Measurements from ENCODE around the gene C1orf159.

The C1orf159 gene

GRCh38 chr1:1136547-1137230 lies 20.8 kb upstream of the C1orf159 start:
- Histone ChIP-seq H3K9ac (ENCODE audit: low read length) (peak overlapping the region; percentile 64), H3K9me3 (ENCODE audit: control insufficient read depth, low read length) (no peaks in the 10 kb centered on the region), H3K4me3 (ENCODE audit: low read length) (peak overlapping the region; percentile 25), H3K27me3 (ENCODE audit: control insufficient read depth, insufficient read depth, low read length) (no peaks in the 10 kb centered on the region), H3K36me3 (ENCODE audit: control insufficient read depth, insufficient read depth, low read length) (no peaks in the 10 kb centered on the region), H3K4me1 (ENCODE audit: control insufficient read depth, insufficient read depth, low read length) (peaks cover 63% of the 10 kb centered on the region)

GRCh38 chr1:1135339-1136136 lies 19.6 kb upstream of the C1orf159 start:
- Histone ChIP-seq H3K27me3 (ENCODE audit: control insufficient read depth, insufficient read depth, low read length) (no peaks in the 10 kb centered on the region), H3K4me3 (ENCODE audit: low read length) (peak overlapping the region; percentile 25), H3K36me3 (ENCODE audit: control insufficient read depth, insufficient read depth, low read length) (no peaks in the 10 kb centered on the region), H3K9me3 (ENCODE audit: control insufficient read depth, low read length) (no peaks in the 10 kb centered on the region), H3K4me1 (ENCODE audit: control insufficient read depth, insufficient read depth, low read length) (peaks cover 65% of the 10 kb centered on the region), H3K9ac (ENCODE audit: low read length) (peak overlapping the region; percentile 64)

- H3K9me3 ChIP-seq (ENCODE audit: control insufficient read depth, low read length), result no peaks in the 10 kb centered on the region
- no peaks in the 10 kb centered on the region for H3K27me3 ChIP-seq (ENCODE audit: control insufficient read depth, insufficient read depth, low read length)
- H3K4me3 ChIP-seq (ENCODE audit: low read length), result no peak overlapping the region
- no peaks in the 10 kb centered on the region for H3K36me3 ChIP-seq (ENCODE audit: control insufficient read depth, insufficient read depth, low read length)
- peaks cover 65% of the 10 kb centered on the region for H3K4me1 ChIP-seq (ENCODE audit: control insufficient read depth, insufficient read depth, low read length)
- H3K9ac ChIP-seq (ENCODE audit: low read length), result no peak overlapping the region
These were observed 18.5 kb upstream of the C1orf159 start for GRCh38 chr1:1134300-1134970.

- Histone ChIP-seq H3K9me3 (ENCODE audit: control insufficient read depth, low read length) (no peaks in the 10 kb centered on the region), H3K36me3 (ENCODE audit: control insufficient read depth, insufficient read depth, low read length) (no peaks in the 10 kb centered on the region), H3K9ac (ENCODE audit: low read length) (peak overlapping the region; percentile 77), H3K27me3 (ENCODE audit: control insufficient read depth, insufficient read depth, low read length) (no peaks in the 10 kb centered on the region), H3K4me3 (ENCODE audit: low read length) (peak overlapping the region; percentile 7), H3K4me1 (ENCODE audit: control insufficient read depth, insufficient read depth, low read length) (peaks cover 61% of the 10 kb centered on the region)
These were observed 17.3 kb upstream of the C1orf159 start for GRCh38 chr1:1132956-1133750.

GRCh38 chr1:1132042-1132950 lies 16.4 kb upstream of the C1orf159 start:
- Histone ChIP-seq H3K4me1 (ENCODE audit: control insufficient read depth, insufficient read depth, low read length) (peaks cover 58% of the 10 kb centered on the region), H3K4me3 (ENCODE audit: low read length) (peak overlapping the region; percentile 7), H3K36me3 (ENCODE audit: control insufficient read depth, insufficient read depth, low read length) (no peaks in the 10 kb centered on the region), H3K9me3 (ENCODE audit: control insufficient read depth, low read length) (no peaks in the 10 kb centered on the region), H3K27me3 (ENCODE audit: control insufficient read depth, insufficient read depth, low read length) (no peaks in the 10 kb centered on the region), H3K9ac (ENCODE audit: low read length) (peak overlapping the region; percentile 77)

GRCh38 chr1:1130206-1131120 lies 14.6 kb upstream of the C1orf159 start:
- H3K4me1 ChIP-seq (ENCODE audit: control insufficient read depth, insufficient read depth, low read length), result peaks cover 62% of the 10 kb centered on the region
- H3K4me3 ChIP-seq (ENCODE audit: low read length), result no peak overlapping the region
- no peaks in the 10 kb centered on the region for H3K9me3 ChIP-seq (ENCODE audit: control insufficient read depth, low read length)
- no peaks in the 10 kb centered on the region for H3K27me3 ChIP-seq (ENCODE audit: control insufficient read depth, insufficient read depth, low read length)
- H3K36me3 ChIP-seq (ENCODE audit: control insufficient read depth, insufficient read depth, low read length), result no peaks in the 10 kb centered on the region
- H3K9ac ChIP-seq (ENCODE audit: low read length), result peak overlapping the region; percentile 92

- Histone ChIP-seq H3K4me3 (ENCODE audit: low read length) (peak overlapping the region; percentile 63), H3K4me1 (ENCODE audit: control insufficient read depth, insufficient read depth, low read length) (peaks cover 62% of the 10 kb centered on the region), H3K9ac (ENCODE audit: low read length) (peak overlapping the region; percentile 85), H3K27me3 (ENCODE audit: control insufficient read depth, insufficient read depth, low read length) (no peaks in the 10 kb centered on the region), H3K9me3 (ENCODE audit: control insufficient read depth, low read length) (no peaks in the 10 kb centered on the region), H3K36me3 (ENCODE audit: control insufficient read depth, insufficient read depth, low read length) (no peaks in the 10 kb centered on the region)
These were observed 13.5 kb upstream of the C1orf159 start for GRCh38 chr1:1129381-1129821.

GRCh38 chr1:1128454-1129139 lies 12.7 kb upstream of the C1orf159 start:
- Histone ChIP-seq H3K9me3 (ENCODE audit: control insufficient read depth, low read length) (no peaks in the 10 kb centered on the region), H3K4me1 (ENCODE audit: control insufficient read depth, insufficient read depth, low read length) (peaks cover 63% of the 10 kb centered on the region), H3K9ac (ENCODE audit: low read length) (peak overlapping the region; percentile 85), H3K27me3 (ENCODE audit: control insufficient read depth, insufficient read depth, low read length) (no peaks in the 10 kb centered on the region), H3K36me3 (ENCODE audit: control insufficient read depth, insufficient read depth, low read length) (no peaks in the 10 kb centered on the region), H3K4me3 (ENCODE audit: low read length) (peak overlapping the region; percentile 63)

GRCh38 chr1:1127551-1128451 lies 11.9 kb upstream of the C1orf159 start:
- Histone ChIP-seq H3K4me3 (ENCODE audit: low read length) (peak overlapping the region; percentile 63), H3K27me3 (ENCODE audit: control insufficient read depth, insufficient read depth, low read length) (no peaks in the 10 kb centered on the region), H3K9ac (ENCODE audit: low read length) (peak overlapping the region; percentile 85), H3K4me1 (ENCODE audit: control insufficient read depth, insufficient read depth, low read length) (peaks cover 64% of the 10 kb centered on the region), H3K36me3 (ENCODE audit: control insufficient read depth, insufficient read depth, low read length) (no peaks in the 10 kb centered on the region), H3K9me3 (ENCODE audit: control insufficient read depth, low read length) (no peaks in the 10 kb centered on the region)
